ENCODE measurements around the gene AOPEP.

GRCh38 chr9:95101326-95101725, 374.8 kb downstream of the AOPEP start:
- TF ChIP-seq EZH2phosphoT487 (IDR thresholded peaks at IDR 0.05; ENCODE audit: low read depth): no peak
- no peak for TF ChIP-seq CTCF (IDR thresholded peaks at IDR 0.05; ENCODE audit: low read depth, low read length)

Measured in OCI-LY3 (cell line).